ENCODE data around the gene PCDHGB7.

GRCh38 chr5:141374627-141375026 is 42.9 kb upstream of the PCDHGB7 start:
- TF ChIP-seq PPARA (CRISPR knock-in tag; IDR thresholded peaks at IDR 0.05; ENCODE audit: borderline replicate concordance) (no peak), ARNTL (CRISPR knock-in tag; IDR thresholded peaks at IDR 0.05; ENCODE audit: borderline replicate concordance, low read depth) (no peak), CSDC2 (CRISPR knock-in tag; IDR thresholded peaks at IDR 0.05) (no peak), OSR1 (CRISPR knock-in tag; IDR thresholded peaks at IDR 0.05) (no peak), SNAI2 (CRISPR knock-in tag; IDR thresholded peaks at IDR 0.05) (no peak), ESRRG (CRISPR knock-in tag; IDR thresholded peaks at IDR 0.05) (no peak), ZFP30 (CRISPR knock-in tag; IDR thresholded peaks at IDR 0.05) (no peak), TOX (CRISPR knock-in tag; IDR thresholded peaks at IDR 0.05; ENCODE audit: borderline replicate concordance) (no peak)
- TF ChIP-seq, protein P1, sequence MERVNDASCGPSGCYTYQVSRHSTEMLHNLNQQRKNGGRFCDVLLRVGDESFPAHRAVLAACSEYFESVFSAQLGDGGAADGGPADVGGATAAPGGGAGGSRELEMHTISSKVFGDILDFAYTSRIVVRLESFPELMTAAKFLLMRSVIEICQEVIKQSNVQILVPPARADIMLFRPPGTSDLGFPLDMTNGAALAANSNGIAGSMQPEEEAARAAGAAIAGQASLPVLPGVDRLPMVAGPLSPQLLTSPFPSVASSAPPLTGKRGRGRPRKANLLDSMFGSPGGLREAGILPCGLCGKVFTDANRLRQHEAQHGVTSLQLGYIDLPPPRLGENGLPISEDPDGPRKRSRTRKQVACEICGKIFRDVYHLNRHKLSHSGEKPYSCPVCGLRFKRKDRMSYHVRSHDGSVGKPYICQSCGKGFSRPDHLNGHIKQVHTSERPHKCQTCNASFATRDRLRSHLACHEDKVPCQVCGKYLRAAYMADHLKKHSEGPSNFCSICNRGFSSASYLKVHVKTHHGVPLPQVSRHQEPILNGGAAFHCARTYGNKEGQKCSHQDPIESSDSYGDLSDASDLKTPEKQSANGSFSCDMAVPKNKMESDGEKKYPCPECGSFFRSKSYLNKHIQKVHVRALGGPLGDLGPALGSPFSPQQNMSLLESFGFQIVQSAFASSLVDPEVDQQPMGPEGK (CRISPR knock-in tag; IDR thresholded peaks at IDR 0.05; ENCODE audit: borderline replicate concordance) = no peak
- TF ChIP-seq, protein P2, sequence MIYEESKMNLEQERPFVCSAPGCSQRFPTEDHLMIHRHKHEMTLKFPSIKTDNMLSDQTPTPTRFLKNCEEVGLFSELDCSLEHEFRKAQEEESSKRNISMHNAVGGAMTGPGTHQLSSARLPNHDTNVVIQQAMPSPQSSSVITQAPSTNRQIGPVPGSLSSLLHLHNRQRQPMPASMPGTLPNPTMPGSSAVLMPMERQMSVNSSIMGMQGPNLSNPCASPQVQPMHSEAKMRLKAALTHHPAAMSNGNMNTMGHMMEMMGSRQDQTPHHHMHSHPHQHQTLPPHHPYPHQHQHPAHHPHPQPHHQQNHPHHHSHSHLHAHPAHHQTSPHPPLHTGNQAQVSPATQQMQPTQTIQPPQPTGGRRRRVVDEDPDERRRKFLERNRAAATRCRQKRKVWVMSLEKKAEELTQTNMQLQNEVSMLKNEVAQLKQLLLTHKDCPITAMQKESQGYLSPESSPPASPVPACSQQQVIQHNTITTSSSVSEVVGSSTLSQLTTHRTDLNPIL (CRISPR knock-in tag; IDR thresholded peaks at IDR 0.05; ENCODE audit: low read depth) = no peak
